ENCODE results near the gene ZMIZ1. TPM values are rescaled to one million over a fixed set of nuclear protein-coding genes. Genes with fewer than 3 reads are reported as not detected.

Gene ZMIZ1
- total RNA-seq, 1 experiment from 2014 or later, result 34.2 TPM

- no peak for DNase-seq (ENCODE audit: low read depth, low spot score)
- TF ChIP-seq TCF7L2 (IDR thresholded peaks at IDR 0.05; ENCODE audit: low read depth, low read length), result no peak
- TF ChIP-seq SIN3A (IDR thresholded peaks at IDR 0.05; ENCODE audit: borderline replicate concordance, insufficient read depth, low read depth, low read length), result no peak
- TF ChIP-seq REST (IDR thresholded peaks at IDR 0.05; ENCODE audit: insufficient read depth in 1 of 2, low read depth in 2 of 2, low read length in 1 of 2), result no peak
- no peak for TF ChIP-seq CTCF (IDR thresholded peaks at IDR 0.05)
- TF ChIP-seq POLR2AphosphoS5 (IDR thresholded peaks at IDR 0.05; ENCODE audit: low read depth, low read length), result no peak
- ChIA-PET POLR2A (no interaction called here), CTCF (no interaction called here)
- no peaks in the 10 kb centered on the region; the same call in 1 of the 2 replicates for H3K9me3 ChIP-seq (ENCODE audit: control insufficient read depth, insufficient read depth, low read depth, low read length)
- no peak overlapping the region for H3K27ac ChIP-seq (ENCODE audit: low read length)
- no peak overlapping the region for H3K4me3 ChIP-seq (ENCODE audit: low read depth in 2 of 2, low read length in 2 of 2)
- no peaks in the 10 kb centered on the region for H3K36me3 ChIP-seq (ENCODE audit: control insufficient read depth, insufficient read depth, low read length)
- intact Hi-C loops (cut with micrococcal nuclease; ENCODE audit: unreplicated experiment) (no loop called here), in situ Hi-C loops (cut with HindIII; ENCODE audit: low pct_unique_long_range_greater_than_20kb, low sequenced_read_pairs) (no loop called here)
- ATAC-seq, result no peak
- BruUV-seq (replicated peaks), result no TSS peak
- H3K4me1 ChIP-seq (ENCODE audit: control insufficient read depth, insufficient read depth, low read length), result no peaks in the 10 kb centered on the region
- H3K27me3 ChIP-seq (ENCODE audit: control insufficient read depth, insufficient read depth, low read length), result no peaks in the 10 kb centered on the region
These were observed 47.3 kb upstream of the ZMIZ1 start for GRCh38 chr10:79021331-79021907.

DNA sequence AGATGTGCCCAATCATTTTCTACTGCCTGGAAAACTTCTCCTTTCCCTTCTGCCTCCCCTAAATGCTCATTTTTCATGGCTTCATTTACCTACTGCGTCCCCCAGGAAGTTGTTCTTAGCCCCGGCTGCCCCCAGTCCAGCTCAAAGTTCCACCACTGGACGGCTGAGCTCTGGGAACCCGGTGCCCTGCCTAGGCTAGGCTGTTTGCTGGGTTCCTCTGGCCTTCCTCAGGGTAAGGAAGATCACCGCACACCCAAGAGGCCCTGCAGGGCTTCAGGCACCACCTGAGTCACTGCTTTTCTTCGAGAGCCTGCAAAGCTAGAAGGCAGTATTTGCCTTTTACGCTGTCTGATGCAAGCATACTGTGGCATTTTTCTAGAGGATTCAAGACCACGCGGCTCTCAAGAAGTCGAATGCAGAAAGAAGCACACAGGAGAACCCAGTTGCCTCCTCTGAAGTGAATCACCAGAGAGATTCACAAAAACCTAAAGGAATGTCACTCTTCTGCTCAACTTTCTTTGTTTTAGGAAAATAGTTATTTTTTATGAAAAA is 46.7 kb upstream of the ZMIZ1 start:
- no TSS peak for BruUV-seq (replicated peaks)
- in situ Hi-C loops (cut with HindIII; ENCODE audit: low pct_unique_long_range_greater_than_20kb, low sequenced_read_pairs), result no loop called here
- TF ChIP-seq POLR2AphosphoS5 (IDR thresholded peaks at IDR 0.05; ENCODE audit: low read depth, low read length) (no peak), SIN3A (IDR thresholded peaks at IDR 0.05; ENCODE audit: borderline replicate concordance, insufficient read depth, low read depth, low read length) (no peak), REST (IDR thresholded peaks at IDR 0.05; ENCODE audit: insufficient read depth in 1 of 2, low read depth in 2 of 2, low read length in 1 of 2) (no peak), CTCF (IDR thresholded peaks at IDR 0.05) (no peak), TCF7L2 (IDR thresholded peaks at IDR 0.05; ENCODE audit: low read depth, low read length) (no peak)
- DNase-seq (ENCODE audit: low read depth, low spot score), result no peak
- ChIA-PET POLR2A (interaction anchor here (0.7 kb wide), 1 partner anchor 59 kb away, joined by 4 read pairs; no protein-coding TSS in a partner anchor), CTCF (no interaction called here)
- Histone ChIP-seq H3K36me3 (ENCODE audit: control insufficient read depth, insufficient read depth, low read length) (no peaks in the 10 kb centered on the region), H3K9me3 (ENCODE audit: control insufficient read depth, insufficient read depth, low read depth, low read length) (no peaks in the 10 kb centered on the region; the same call in 1 of the 2 replicates), H3K27ac (ENCODE audit: low read length) (no peak overlapping the region), H3K4me1 (ENCODE audit: control insufficient read depth, insufficient read depth, low read length) (no peaks in the 10 kb centered on the region), H3K4me3 (ENCODE audit: low read depth in 2 of 2, low read length in 2 of 2) (no peak overlapping the region), H3K27me3 (ENCODE audit: control insufficient read depth, insufficient read depth, low read length) (no peaks in the 10 kb centered on the region)
- ATAC-seq, result no peak
- intact Hi-C loops (cut with micrococcal nuclease; ENCODE audit: unreplicated experiment), result no loop called here
